Amniotic stem cell (primary cell): ENCODE results near the gene PRKAB2.
"Not testable (repeated sequence)": the region's sequence is repeated elsewhere in the genome, so short reads cannot be mapped to it uniquely, and the experiment has no call there.

Experiments used
- DNase-seq: peaks from one replicate; lab custom pipeline; 2025; lab: John Stamatoyannopoulos, UW

The PRKAB2 gene

GRCh38 chr1:147109762-147110161 is 62.5 kb downstream of the PRKAB2 start:
- DNase-seq, result no peak

- no peak for DNase-seq
Observed at GRCh38 chr1:147109041-147109440, 63.2 kb downstream of the PRKAB2 start.

GRCh38 chr1:147106407-147106881 is 65.8 kb downstream of the PRKAB2 start:
- DNase-seq, result not testable (repeated sequence)

- no peak for DNase-seq
Observed at GRCh38 chr1:147105909-147106308, 66.4 kb downstream of the PRKAB2 start.
